Ishikawa (cell line): Measurements from ENCODE around the gene YY1.

Experiments
- CEBPB ChIP-seq: IDR thresholded peaks from 2 replicates; pipeline ENCODE4 v1.6.1; 2012
- EP300 ChIP-seq: IDR thresholded peaks from 2 replicates; pipeline ENCODE4 v1.6.1; 2012; ENCODE audit warnings: borderline replicate concordance
- MAX ChIP-seq: IDR thresholded peaks from 2 replicates; pipeline ENCODE4 v1.6.1; 2012
- NFIC ChIP-seq: IDR thresholded peaks from 2 replicates; pipeline ENCODE4 v1.6.1; 2012
- RAD21 ChIP-seq: IDR thresholded peaks from 2 replicates; pipeline ENCODE4 v1.6.1; 2012; ENCODE audit warnings: low read depth
- REST ChIP-seq: IDR thresholded peaks from 2 replicates; pipeline ENCODE4 v1.6.1; 2012; ENCODE audit warnings: low read depth, mild to moderate bottlenecking
- TAF1 ChIP-seq: IDR thresholded peaks from 2 replicates; pipeline ENCODE4 v1.6.1; 2012; ENCODE audit warnings: low read depth, mild to moderate bottlenecking
- TEAD4 ChIP-seq: IDR thresholded peaks from 2 replicates; pipeline ENCODE4 v1.6.1; 2012
- YY1 ChIP-seq: IDR thresholded peaks from 2 replicates; pipeline ENCODE4 v1.6.1; 2012; ENCODE audit warnings: low read depth
- ZBTB7A ChIP-seq: IDR thresholded peaks from 2 replicates; pipeline ENCODE4 v1.6.1; 2012; ENCODE audit warnings: low read depth

- TF ChIP-seq CEBPB, result no peak
- no peak for TF ChIP-seq ZBTB7A
- no peak for TF ChIP-seq EP300
- TF ChIP-seq NFIC, result 0 out of 2 replicates have a peak, but pooled peaks have one; percentile 27
- TF ChIP-seq RAD21, result no peak
- no peak for TF ChIP-seq REST
- no peak for TF ChIP-seq YY1
- TF ChIP-seq TAF1, result no peak
- TF ChIP-seq TEAD4, result 0 out of 2 replicates have a peak, but pooled peaks have one; percentile 30
- peak; percentile 15; the same call in 1 of the 2 replicates for TF ChIP-seq MAX
Observed at GRCh38 chr14:100304825-100305323, 65.9 kb downstream of the YY1 start.
